GM12878 (cell line): ENCODE results near the gene NPAS1. TPM values are rescaled to one million over a fixed set of nuclear protein-coding genes. Genes with fewer than 3 reads are reported as not detected.

Experiments used
- ATAC-seq: fragments of 200-7000 bp; cut with Tn5 transposase; 3 replicates; pipeline ENCODE4 v1.9.1; 2020; ENCODE audit warnings: mild to moderate bottlenecking, moderate library complexity
- BruUV-seq: library from RNA; stranded (reverse); fragments of 400-500 nt; replicated peaks from 2 replicates; lab custom pipeline; 2021; lab: Mats Ljungman, UMichigan
- CTCF ChIA-PET: fragments of 300-600 bp; sonication (Branson Sonifier 250); formaldehyde crosslinking; extraction: SDS; loops from one replicate; lab custom pipeline; 2021; ENCODE audit warnings: inconsistent platforms; lab: Yijun Ruan, JAX
- POLR2A ChIA-PET: fragments of 350-600 bp; formaldehyde crosslinking; extraction: SDS; loops from one replicate; lab custom pipeline; 2021; ENCODE audit warnings: inconsistent platforms; lab: Charles Lee
- RAD21 ChIA-PET: fragments of 300-600 bp; sonication (Branson Sonifier 250); formaldehyde crosslinking; loops from one replicate; lab custom pipeline; 2023; ENCODE audit warnings: antibody characterized with exemption; ENCODE audit not compliant: unreplicated experiment; lab: Charles Lee
- SMC1A ChIA-PET: fragments of 300-600 bp; sonication (Branson Sonifier 250); formaldehyde crosslinking; loops from one replicate; lab custom pipeline; 2023; ENCODE audit not compliant: unreplicated experiment, uncharacterized antibody; lab: Charles Lee
- DNase-seq: peaks from one replicate; pipeline ENCODE4 v3.0.0-alpha.2; 2011; ENCODE audit warnings: low read depth, low spot score
- FAIRE-seq: peaks from 3 replicates; lab custom pipeline; 2011; peaks lifted over from hg19 to GRCh38; lab: Jason Lieb, UNC
- H2AFZ ChIP-seq: 2 replicates; pipeline ENCODE4 v1.6.0; 2011; ENCODE audit warnings: low read depth, low read length, control low read depth; ENCODE audit not compliant: control insufficient read depth
- H3K27ac ChIP-seq: 2 replicates; pipeline ENCODE4 v1.5.1; 2011; ENCODE audit warnings: control low read depth; ENCODE audit not compliant: control insufficient read depth, insufficient read depth
- H3K27me3 ChIP-seq, 2 experiments: replicated peaks in 1 of 2; 2 replicates each; pipeline versions ENCODE4 v1.6.0 to v1.6.1; 2011; ENCODE audit warnings: low read length in 1 of 2; ENCODE audit not compliant: control insufficient read depth in 2 of 2, insufficient read depth in 2 of 2
- H3K36me3 ChIP-seq, 2 experiments: 2 replicates each; pipeline ENCODE4 v1.5.1; 2011; ENCODE audit warnings: low read length in 1 of 2; ENCODE audit not compliant: control insufficient read depth in 2 of 2, insufficient read depth in 2 of 2
- H3K4me1 ChIP-seq: 2 replicates; pipeline ENCODE4 v1.6.1; 2011; ENCODE audit warnings: mild to moderate bottlenecking, low read length, moderate library complexity, mixed read lengths; ENCODE audit not compliant: control insufficient read depth, insufficient read depth
- H3K4me2 ChIP-seq: 2 replicates; pipeline ENCODE4 v1.6.0; 2011; ENCODE audit warnings: control low read depth; ENCODE audit not compliant: control insufficient read depth, insufficient read depth
- H3K4me3 ChIP-seq: fragments of 200-600 bp; sonication (generic); 2 replicates; pipeline ENCODE4 v1.5.1; 2016
- H3K79me2 ChIP-seq: 2 replicates; pipeline ENCODE4 v1.6.0; 2011; ENCODE audit warnings: low read length; ENCODE audit not compliant: control insufficient read depth, insufficient read depth
- H3K9ac ChIP-seq: 2 replicates; pipeline ENCODE4 v1.8.0; 2011; ENCODE audit warnings: low read length, control low read depth, mixed read lengths; ENCODE audit not compliant: control insufficient read depth, insufficient read depth
- H3K9me3 ChIP-seq: replicated peaks from 3 replicates; pipeline ENCODE4 v1.5.1; 2011; ENCODE audit warnings: mild to moderate bottlenecking, low read length; ENCODE audit not compliant: control insufficient read depth, insufficient read depth
- H4K20me1 ChIP-seq: 2 replicates; pipeline ENCODE4 v1.6.0; 2011; ENCODE audit not compliant: control insufficient read depth, insufficient read depth
- BACH1 ChIP-seq: fragments of 450-650 bp; IDR thresholded peaks from 2 replicates; pipeline ENCODE4 v1.6.1; 2017; ENCODE audit warnings: mild to moderate bottlenecking, borderline replicate concordance
- CHD4 ChIP-seq: fragments of 200-600 bp; sonication (generic); IDR thresholded peaks from 2 replicates; pipeline ENCODE4 v1.6.1; 2016; ENCODE audit warnings: mild to moderate bottlenecking
- CREM ChIP-seq: IDR thresholded peaks from 2 replicates; pipeline ENCODE4 v1.6.1; 2014; ENCODE audit warnings: antibody characterized with exemption, low read depth
- GABPA ChIP-seq: IDR thresholded peaks from 2 replicates; pipeline ENCODE4 v1.6.1; 2014; ENCODE audit warnings: antibody characterized with exemption, low read depth, mild to moderate bottlenecking, inconsistent platforms
- NR2C2 ChIP-seq: IDR thresholded peaks from 2 replicates; pipeline ENCODE4 v1.6.1; 2011; ENCODE audit warnings: borderline replicate concordance, low read depth; ENCODE audit not compliant: control insufficient read depth, insufficient read length
- RELA ChIP-seq: fragments of 450-650 bp; IDR thresholded peaks from 2 replicates; pipeline ENCODE4 v1.8.0; 2014; ENCODE audit warnings: borderline replicate concordance; ENCODE audit not compliant: partially characterized antibody
- SMAD1 ChIP-seq: fragments of 450-650 bp; IDR thresholded peaks from 2 replicates; pipeline ENCODE4 v1.6.1; 2018; ENCODE audit warnings: mild to moderate bottlenecking, low read depth; ENCODE audit not compliant: partially characterized antibody
- WGBS: methylation state at CpG from one replicate; pipeline ENCODE4 v1.1.6; 2016; ENCODE audit warnings: low lambda C conversion rate; ENCODE audit not compliant: insufficient replicate concordance, insufficient coverage; ENCODE audit errors: missing lambda C conversion rate; 5-methylcytosine and 5-hydroxymethylcytosine counted together
- in situ Hi-C: fragments of 300-500 bp; cut with MboI; formaldehyde crosslinking; loops from 9 replicates; pipeline ENCODE4 v1.14.3; 2018; ENCODE audit warnings: mixed read lengths
- intact Hi-C: fragments of 100-400 bp; cut with micrococcal nuclease; formaldehyde crosslinking; loops from one replicate; pipeline ENCODE4 v1.14.2; 2022; ENCODE audit not compliant: unreplicated experiment
- polyA plus RNA-seq, 11 experiments: library from polyadenylated mRNA; depleted of rRNA in 4 of 11; unstranded in 6 of 11; stranded (reverse) in 5 of 11; fragments of >200 nt; fragmentation: Nextera tagmentation in 4 of 11; fragmentation: Illumina TruSeq in 1 of 11; extraction: Ambion mirVana in 4 of 11; extraction: Trizol in 1 of 11; gene quantifications; 1 replicate in 1 of 11; 2 replicates in 10 of 11; pipeline versions ENCODE4 v1.2.1 to v1.2.3, GENCODE V29; 2011 to 2016; ENCODE audit warnings: inconsistent platforms in 2 of 11, missing spikeins in 2 of 11, low read depth in 1 of 11
- total RNA-seq, 4 experiments: library from RNA; depleted of rRNA in 3 of 4; stranded (reverse); fragments of >200 nt in 3 of 4; fragmentation: Illumina TruSeq in 1 of 4; extraction: Trizol in 1 of 4; gene quantifications; 2 replicates each; pipeline versions ENCODE4 v1.2.1 to v1.2.3, GENCODE V29; 2013 to 2021
- TF ChIP-seq, protein P1 (sequence below): fragments of 450-650 bp; IDR thresholded peaks from 2 replicates; pipeline ENCODE4 v1.6.1; 2017; ENCODE audit warnings: low read depth, mild to moderate bottlenecking, moderate library complexity
- TF ChIP-seq, protein P2 (sequence below): fragments of 150-350 bp; IDR thresholded peaks from 2 replicates; pipeline ENCODE4 v1.6.1; 2014; ENCODE audit warnings: mild to moderate bottlenecking, low read depth, low read length

The NPAS1 gene
- total and polyA plus RNA-seq, 10 of the 15 experiments (the other 5 are each of a cell fraction or from before 2014, with no cell fraction given), result 0.14 to 0.72 (median 0.28) TPM; not detected in 3

DNA sequence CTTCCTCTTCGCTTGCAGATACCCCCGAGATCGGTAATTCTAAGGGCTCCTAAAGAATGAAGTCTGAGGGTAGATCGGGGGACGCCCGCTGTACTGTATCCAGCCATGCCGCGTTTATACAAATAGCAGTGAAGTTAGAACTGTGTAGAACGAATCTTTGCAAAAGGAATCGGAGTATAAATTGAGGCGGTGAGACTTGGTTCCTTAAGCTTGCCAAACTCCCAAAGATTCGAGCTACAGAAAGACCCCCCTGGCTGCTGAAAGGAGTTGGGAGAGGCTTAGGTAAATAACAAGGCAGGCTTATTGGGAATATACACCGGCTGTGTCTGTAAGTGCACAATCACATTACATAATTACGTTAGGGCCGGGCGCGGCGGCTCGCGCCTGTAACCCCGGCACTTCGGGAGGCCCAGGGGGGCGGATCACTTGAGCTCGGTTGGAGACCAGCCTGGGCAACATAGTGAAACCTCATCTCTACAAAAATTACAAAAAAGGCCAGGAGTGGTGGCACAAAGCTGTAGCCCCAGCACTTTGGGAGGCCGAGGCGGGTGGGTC, 16.5 kb downstream of the NPAS1 start:
- 33% methylated on average over 26 of the region's 26 CpGs for WGBS
- Histone ChIP-seq H3K36me3 (no peaks in the 10 kb centered on the region), H4K20me1 (no peaks in the 10 kb centered on the region), H3K4me1 (peaks cover 6% of the 10 kb centered on the region; the same call in 1 of the 2 replicates), H3K9ac (peak overlapping the region; percentile 46), H3K9me3 (no peaks in the 10 kb centered on the region), H3K4me3 (peak overlapping the region; percentile 77), H3K4me2 (peak overlapping the region; percentile 97), H3K27ac (no peak overlapping the region), H2AFZ (peak overlapping the region; percentile 85), H3K27me3 (no peaks in the 10 kb centered on the region; a peak in 1 of 4 replicates), H3K79me2 (no peaks in the 10 kb centered on the region)
- ChIA-PET RAD21 (interaction anchor here (0.5 to 2.5 kb wide), 11 partner anchors 10 to 238 kb away, joined by 3 to 15 read pairs (median 5); partner anchors contain the start of gene SAE1), CTCF (interaction anchor here (0.6 to 4.8 kb wide), 30 partner anchors 8 to 1408 kb away, joined by 3 to 67 read pairs (median 5); partner anchors contain the start of genes CCDC9, SAE1 and ZC3H4), SMC1A (interaction anchor here (0.8 to 2.1 kb wide), 8 partner anchors 11 to 208 kb away, joined by 3 to 7 read pairs (median 4); partner anchors contain the start of gene AP2S1), POLR2A (interaction anchor here (0.6 to 2.5 kb wide), 5 partner anchors 12 to 252 kb away, joined by 3 to 10 read pairs (median 3); partner anchors contain the start of gene TMEM160)
- peak; percentile 32 for ATAC-seq
- intact Hi-C loops (loop anchor here (2.0 to 10.0 kb wide), 2 partner anchors 89 to 209 kb away; no protein-coding TSS in a partner anchor), in situ Hi-C loops (no loop called here)
- BruUV-seq, result TSS peak; percentile 72
- TF ChIP-seq BACH1, result 0 out of 2 replicates have a peak, but pooled peaks have one; percentile 21
- no peak for TF ChIP-seq CHD4
- no peak for FAIRE-seq
- DNase-seq, result no peak

DNA sequence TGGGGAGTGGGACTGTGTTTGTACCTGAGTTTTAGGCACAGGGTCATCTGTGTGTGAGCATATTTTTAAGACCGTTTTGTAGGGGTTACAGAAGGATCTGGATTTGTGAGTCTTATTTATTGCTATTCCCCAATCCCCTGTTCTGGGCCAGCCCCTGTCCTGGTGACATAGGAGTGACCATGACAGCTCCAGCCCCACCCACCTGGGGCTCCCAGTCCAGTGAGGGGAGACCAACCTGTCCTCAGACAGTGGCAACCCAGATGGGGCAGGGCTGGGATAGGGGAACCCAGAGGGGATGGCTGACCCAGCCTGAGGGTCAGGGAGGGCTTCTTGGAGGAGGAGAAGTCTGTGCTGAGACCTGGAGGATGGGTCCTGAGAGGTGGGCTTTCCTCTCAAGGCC, 18.1 kb downstream of the NPAS1 start:
- Histone ChIP-seq H2AFZ (no peak overlapping the region), H3K27me3 (no peaks in the 10 kb centered on the region), H3K9me3 (no peaks in the 10 kb centered on the region), H4K20me1 (no peaks in the 10 kb centered on the region), H3K9ac (no peak overlapping the region), H3K36me3 (no peaks in the 10 kb centered on the region), H3K4me3 (no peak overlapping the region), H3K79me2 (no peaks in the 10 kb centered on the region), H3K4me2 (no peak overlapping the region), H3K27ac (no peak overlapping the region), H3K4me1 (peaks cover 6% of the 10 kb centered on the region; the same call in 1 of the 2 replicates)
- DNase-seq, result no peak
- ChIA-PET RAD21 (interaction anchor here (1.3 kb wide), 1 partner anchor 94 kb away, joined by 4 read pairs; no protein-coding TSS in a partner anchor), POLR2A (interaction anchor here (1.5 kb wide), 1 partner anchor 69 kb away, joined by 3 read pairs; no protein-coding TSS in a partner anchor), CTCF (interaction anchor here (0.7 to 4.5 kb wide), 5 partner anchors 10 to 207 kb away, joined by 3 to 41 read pairs (median 6); partner anchors contain the start of gene SAE1), SMC1A (interaction anchor here (1.3 kb wide), 1 partner anchor 10 kb away, joined by 4 read pairs; no protein-coding TSS in a partner anchor)
- WGBS, result 0% methylated on average over 1 of the region's 1 CpG
- no peak for ATAC-seq
- no TSS peak for BruUV-seq
- intact Hi-C loops, result loop anchor here (2.0 to 10.0 kb wide), 2 partner anchors 87 to 207 kb away; no protein-coding TSS in a partner anchor
- in situ Hi-C loops, result no loop called here
- no peak for FAIRE-seq
- TF ChIP-seq RELA (no peak), NR2C2 (no peak), GABPA (no peak), SMAD1 (no peak), CREM (no peak)
- TF ChIP-seq, protein P1, sequence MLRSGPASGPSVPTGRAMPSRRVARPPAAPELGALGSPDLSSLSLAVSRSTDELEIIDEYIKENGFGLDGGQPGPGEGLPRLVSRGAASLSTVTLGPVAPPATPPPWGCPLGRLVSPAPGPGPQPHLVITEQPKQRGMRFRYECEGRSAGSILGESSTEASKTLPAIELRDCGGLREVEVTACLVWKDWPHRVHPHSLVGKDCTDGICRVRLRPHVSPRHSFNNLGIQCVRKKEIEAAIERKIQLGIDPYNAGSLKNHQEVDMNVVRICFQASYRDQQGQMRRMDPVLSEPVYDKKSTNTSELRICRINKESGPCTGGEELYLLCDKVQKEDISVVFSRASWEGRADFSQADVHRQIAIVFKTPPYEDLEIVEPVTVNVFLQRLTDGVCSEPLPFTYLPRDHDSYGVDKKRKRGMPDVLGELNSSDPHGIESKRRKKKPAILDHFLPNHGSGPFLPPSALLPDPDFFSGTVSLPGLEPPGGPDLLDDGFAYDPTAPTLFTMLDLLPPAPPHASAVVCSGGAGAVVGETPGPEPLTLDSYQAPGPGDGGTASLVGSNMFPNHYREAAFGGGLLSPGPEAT, result no peak
- TF ChIP-seq, protein P2, sequence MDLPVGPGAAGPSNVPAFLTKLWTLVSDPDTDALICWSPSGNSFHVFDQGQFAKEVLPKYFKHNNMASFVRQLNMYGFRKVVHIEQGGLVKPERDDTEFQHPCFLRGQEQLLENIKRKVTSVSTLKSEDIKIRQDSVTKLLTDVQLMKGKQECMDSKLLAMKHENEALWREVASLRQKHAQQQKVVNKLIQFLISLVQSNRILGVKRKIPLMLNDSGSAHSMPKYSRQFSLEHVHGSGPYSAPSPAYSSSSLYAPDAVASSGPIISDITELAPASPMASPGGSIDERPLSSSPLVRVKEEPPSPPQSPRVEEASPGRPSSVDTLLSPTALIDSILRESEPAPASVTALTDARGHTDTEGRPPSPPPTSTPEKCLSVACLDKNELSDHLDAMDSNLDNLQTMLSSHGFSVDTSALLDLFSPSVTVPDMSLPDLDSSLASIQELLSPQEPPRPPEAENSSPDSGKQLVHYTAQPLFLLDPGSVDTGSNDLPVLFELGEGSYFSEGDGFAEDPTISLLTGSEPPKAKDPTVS, result no peak
